Right renal pelvis (tissue), 4 donors: ENCODE results near the gene CTNNB1. TPM values are rescaled to one million over a fixed set of nuclear protein-coding genes. Genes with fewer than 3 reads are reported as not detected.
"Not testable (repeated sequence)": the region's sequence is repeated elsewhere in the genome, so short reads cannot be mapped to it uniquely, and the experiment has no call there.

Experiments
- DNase-seq, 4 donors: peaks; one replicate each; pipeline ENCODE4 v3.0.0-alpha.2; 2013; ENCODE audit warnings: low read depth in 4 of 4, low spot score in 3 of 4, missing footprints in 1 of 4
- polyA plus RNA-seq, 4 donors: library from polyadenylated mRNA; unstranded; fragments of 120-200 nt; gene quantifications; one replicate each; pipeline ENCODE4 v1.2.1, GENCODE V29; 2013; ENCODE audit not compliant: insufficient read length in 4 of 4

Gene CTNNB1
- polyA plus RNA-seq, 4 donors, result 442 to 466 (median 450) TPM

DNA sequence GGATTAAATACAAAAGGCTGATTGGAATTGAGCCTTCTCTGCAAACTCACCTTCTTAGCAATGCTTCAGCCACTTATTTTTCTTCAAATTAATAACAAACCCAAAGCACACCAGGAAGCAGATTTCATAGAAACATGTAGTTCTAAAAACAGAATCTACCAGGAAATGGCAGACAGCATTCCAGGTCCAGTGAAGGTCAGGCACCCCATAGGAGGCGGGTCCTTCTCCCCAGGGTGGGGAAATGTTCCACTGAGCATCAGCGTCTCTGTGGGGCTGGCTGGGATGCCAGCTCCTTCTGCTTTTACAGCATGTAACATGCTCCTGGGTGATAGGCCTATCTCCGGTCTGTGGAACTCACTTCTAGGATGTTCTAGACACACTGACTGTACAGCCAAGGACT is 49.2 kb downstream of the CTNNB1 start:
- DNase-seq, result no peak

GRCh38 chr3:41249318-41249717 is 50.0 kb downstream of the CTNNB1 start:
- no peak for DNase-seq

DNA sequence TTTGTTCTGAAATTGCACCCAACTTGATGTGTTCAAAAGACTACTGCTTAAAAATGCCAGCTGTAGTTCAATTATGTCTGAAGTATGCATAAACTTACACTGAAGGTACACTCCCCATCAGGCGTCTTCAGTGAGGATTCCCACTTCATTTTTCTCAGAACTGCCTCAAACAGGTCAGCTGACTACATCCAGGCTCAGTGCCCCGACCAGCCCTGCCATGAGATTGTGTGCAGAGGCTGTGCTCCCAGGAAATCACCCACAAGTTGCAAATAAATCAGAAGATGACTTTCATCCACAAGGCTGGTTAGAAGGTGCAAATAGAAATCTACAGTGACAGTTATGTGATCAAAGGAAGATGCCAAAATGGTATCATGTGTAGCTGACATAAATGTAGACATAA is 51.5 kb downstream of the CTNNB1 start:
- DNase-seq, result no peak

GRCh38 chr3:41251593-41251992 is 52.3 kb downstream of the CTNNB1 start:
- no peak for DNase-seq

DNA sequence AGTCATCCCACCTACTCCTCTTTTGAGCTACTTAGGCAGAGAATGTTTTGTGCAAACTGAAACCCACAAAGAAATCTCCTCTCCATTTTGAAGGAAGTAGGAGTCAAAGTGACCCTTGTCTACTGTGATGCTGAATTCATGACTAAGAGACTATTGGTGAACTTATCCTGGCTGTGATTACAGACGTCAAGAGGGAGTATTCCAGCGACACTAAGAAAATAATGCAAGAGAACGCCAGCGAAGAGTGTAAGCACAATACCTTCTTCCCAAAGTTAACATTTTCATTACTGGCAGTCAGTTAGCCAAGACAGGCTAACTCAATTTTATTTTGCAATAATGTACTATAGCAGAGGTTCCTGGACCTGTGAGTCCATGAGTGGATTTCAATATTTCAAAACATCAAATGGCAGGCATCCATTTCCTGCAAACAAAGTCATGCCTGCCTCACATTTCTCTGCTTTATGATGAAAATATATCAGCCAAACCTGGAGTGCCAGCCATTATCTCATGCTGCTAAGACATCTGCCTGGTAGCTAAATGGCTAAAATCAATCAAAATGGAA is 59.0 kb downstream of the CTNNB1 start:
- no peak for DNase-seq

DNA sequence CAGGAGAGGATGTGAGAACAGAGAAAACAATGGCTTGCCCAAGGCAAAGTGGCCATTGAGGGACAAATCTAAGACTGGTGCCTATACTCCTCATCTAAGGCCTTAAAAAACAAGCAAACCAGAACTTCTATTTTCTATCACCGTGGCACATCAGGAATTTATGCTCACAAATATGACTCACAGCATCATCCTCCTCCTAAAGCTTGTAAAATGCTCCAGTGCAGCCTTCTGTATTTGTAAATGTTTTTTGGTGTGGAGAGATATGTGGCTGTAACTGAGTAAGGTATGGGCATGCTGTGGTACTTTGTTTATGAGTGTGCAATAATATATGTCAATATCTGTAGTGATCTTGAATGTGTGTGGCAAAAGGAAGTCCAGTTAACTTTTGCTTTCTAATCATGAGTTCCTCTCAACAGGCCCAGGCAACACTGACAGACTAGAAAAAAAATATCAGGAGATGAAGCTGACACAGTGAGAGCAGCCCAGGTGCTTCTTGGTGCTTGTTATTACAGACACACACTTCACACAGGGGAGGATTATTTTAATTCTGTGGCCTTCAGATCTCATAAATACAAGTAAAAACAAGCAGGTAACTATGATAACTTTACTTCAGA is 60.3 kb downstream of the CTNNB1 start:
- DNase-seq, result no peak

DNA sequence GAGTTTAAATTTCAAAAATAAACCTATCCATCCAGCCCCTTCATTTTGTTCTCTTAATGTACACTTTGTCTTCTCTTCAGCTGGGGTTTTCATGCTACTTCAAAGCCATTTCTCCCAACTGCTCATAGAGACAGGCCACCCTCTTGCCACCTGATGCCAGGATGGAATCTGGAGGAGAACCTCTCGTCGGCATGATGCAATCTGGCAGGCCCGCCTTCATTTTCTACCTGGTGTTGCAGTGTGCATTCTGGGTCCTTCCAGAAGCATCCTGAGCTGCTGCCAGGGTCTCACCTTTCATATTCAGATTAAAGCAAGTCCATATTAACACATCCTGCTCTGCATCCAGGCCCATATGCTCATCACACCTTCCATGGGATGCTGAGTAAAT is 60.8 kb downstream of the CTNNB1 start:
- DNase-seq, result no peak

DNA sequence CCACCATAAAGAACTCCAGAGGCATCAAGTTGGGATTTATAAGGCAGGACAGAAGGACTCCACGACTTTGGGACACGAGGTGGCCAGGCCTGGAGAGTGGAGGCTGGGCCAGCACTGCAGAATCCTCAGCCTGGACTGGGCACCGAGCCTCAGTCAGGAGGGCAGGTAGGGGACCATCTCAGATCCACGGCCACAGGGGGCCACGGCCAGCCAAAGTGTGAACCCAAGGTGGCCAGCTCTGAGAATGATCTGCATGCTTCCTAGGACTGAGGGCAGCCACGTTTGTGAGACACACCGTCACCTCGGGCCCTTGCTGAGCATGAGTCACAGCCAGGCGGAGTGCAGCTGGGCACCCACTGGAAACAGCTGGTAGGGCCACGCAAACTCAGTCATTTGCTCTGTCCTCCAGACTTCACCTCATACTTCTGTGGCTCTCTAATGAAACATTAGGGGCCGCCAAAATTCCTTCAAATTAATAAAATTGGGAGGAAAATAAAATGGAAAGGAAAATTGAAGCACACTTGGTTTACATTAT is 65.8 kb downstream of the CTNNB1 start:
- no peak for DNase-seq

- DNase-seq, result no peak
Measured at GRCh38 chr3:41265823-41266273, 66.5 kb downstream of the CTNNB1 start.

GRCh38 chr3:41267975-41268640 is 68.8 kb downstream of the CTNNB1 start:
- DNase-seq, result no peak

GRCh38 chr3:41272667-41273066 is 73.4 kb downstream of the CTNNB1 start:
- no peak for DNase-seq

- DNase-seq, result no peak
Measured at GRCh38 chr3:41274944-41275668, 75.8 kb downstream of the CTNNB1 start.

DNA sequence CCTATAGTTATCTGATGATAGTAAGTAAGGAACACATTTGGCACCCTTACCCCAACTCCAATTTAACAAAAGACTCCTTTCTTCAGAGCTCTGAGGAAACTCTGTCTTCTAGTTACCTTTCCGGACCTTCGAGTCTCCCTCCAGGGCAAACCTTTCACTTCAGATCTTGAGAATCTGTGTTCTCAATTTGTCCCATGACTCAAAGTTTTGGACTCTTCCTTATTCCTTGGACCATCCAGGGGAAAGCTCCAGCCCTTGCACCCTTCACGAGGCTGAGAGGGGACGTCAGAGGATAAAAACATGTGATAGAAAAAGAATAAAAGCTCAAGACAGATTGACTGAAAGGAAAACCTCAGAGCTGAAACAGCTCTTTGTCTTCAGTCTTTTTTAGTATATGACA is 76.9 kb downstream of the CTNNB1 start:
- DNase-seq, result no peak

GRCh38 chr3:41277790-41278465 is 78.6 kb downstream of the CTNNB1 start:
- DNase-seq, result no peak

DNA sequence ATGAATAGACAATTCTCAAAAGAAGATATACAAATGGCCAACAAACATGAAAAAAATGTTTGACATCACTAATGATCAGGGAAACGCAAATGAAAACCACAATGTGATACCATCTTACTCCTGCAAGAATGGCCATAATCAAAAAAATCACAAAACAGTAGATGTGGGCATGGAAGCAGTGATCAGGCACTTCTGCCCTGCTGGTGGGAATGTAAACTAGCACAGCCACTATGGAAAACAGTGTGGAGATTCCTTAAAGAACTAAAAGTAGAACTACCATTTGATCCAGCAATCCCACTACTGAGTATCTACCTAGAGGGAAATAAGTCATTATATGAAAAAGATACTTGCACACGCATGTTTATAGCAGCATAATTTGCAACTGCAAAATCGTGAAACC is 85.6 kb downstream of the CTNNB1 start:
- not testable (repeated sequence) for DNase-seq

DNA sequence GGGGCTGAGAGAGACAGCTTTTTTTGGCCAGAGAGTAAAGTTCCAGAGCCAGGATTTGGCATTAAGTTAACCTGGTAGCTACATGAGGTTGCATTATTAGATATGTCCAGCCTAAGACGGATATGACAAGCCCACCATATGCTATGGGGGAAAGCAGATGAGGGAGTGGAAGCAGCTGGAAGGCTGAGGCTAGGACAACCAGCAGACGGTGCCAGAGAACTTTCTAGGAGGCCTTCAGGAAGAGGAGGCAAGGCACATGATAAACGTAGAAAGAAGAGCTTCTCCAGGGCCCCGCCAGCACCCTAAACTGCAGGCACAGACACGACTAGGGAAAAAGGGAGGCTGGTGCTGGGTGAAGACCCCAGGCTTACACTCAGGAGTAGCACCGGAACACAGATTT is 87.0 kb downstream of the CTNNB1 start:
- no peak for DNase-seq

- no peak for DNase-seq
Measured at GRCh38 chr3:41288785-41289184, 89.5 kb downstream of the CTNNB1 start.
